ENCODE results near the gene PEMT.

DNA sequence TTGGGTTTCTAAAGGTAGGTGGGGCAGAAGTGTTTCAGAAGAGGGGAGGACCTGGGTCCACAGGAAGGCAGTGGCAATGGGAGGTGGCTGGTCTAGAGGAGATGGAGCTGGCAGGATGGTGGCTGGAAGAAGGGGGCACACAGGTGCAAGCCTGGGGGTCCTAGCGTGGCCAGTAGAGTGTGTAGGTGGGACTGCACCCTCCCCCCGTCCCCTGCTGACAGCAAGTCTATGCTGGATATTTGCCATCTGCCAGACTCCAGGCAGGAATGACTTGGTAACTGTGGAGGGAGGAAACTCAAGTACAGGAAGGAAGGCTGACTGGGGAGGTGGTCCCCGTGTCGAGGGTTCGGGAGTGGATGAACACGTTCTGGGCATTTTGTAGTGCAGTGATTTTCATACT, 106.1 kb downstream of the PEMT start:
- TF ChIP-seq EP300 (IDR thresholded peaks at IDR 0.05) (no peak), POLR2A (IDR thresholded peaks at IDR 0.05; ENCODE audit: low read depth) (no peak), POLR2AphosphoS5 (IDR thresholded peaks at IDR 0.05) (no peak)
- TF ChIP-seq, protein P1, sequence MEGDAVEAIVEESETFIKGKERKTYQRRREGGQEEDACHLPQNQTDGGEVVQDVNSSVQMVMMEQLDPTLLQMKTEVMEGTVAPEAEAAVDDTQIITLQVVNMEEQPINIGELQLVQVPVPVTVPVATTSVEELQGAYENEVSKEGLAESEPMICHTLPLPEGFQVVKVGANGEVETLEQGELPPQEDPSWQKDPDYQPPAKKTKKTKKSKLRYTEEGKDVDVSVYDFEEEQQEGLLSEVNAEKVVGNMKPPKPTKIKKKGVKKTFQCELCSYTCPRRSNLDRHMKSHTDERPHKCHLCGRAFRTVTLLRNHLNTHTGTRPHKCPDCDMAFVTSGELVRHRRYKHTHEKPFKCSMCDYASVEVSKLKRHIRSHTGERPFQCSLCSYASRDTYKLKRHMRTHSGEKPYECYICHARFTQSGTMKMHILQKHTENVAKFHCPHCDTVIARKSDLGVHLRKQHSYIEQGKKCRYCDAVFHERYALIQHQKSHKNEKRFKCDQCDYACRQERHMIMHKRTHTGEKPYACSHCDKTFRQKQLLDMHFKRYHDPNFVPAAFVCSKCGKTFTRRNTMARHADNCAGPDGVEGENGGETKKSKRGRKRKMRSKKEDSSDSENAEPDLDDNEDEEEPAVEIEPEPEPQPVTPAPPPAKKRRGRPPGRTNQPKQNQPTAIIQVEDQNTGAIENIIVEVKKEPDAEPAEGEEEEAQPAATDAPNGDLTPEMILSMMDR (IDR thresholded peaks at IDR 0.05): no peak

All from esophagus muscularis mucosa (tissue), 4 donors.